AG04449 (cell line): ENCODE results near the gene AREG.

Experiments
- CTCF ChIA-PET: fragments of 350-600 bp; formaldehyde crosslinking; extraction: SDS; loops from one replicate; lab custom pipeline; 2021; ENCODE audit warnings: antibody characterized with exemption; lab: Yijun Ruan, JAX
- POLR2A ChIA-PET: fragments of 400-600, 350-600 bp; formaldehyde crosslinking; extraction: SDS; loops from one replicate; lab custom pipeline; 2020; ENCODE audit warnings: antibody characterized with exemption, inconsistent platforms; lab: Yijun Ruan, JAX
- DNase-seq: peaks from one replicate; pipeline ENCODE4 v3.0.0-alpha.2; 2010; ENCODE audit warnings: low read depth, low spot score
- H3K4me3 ChIP-seq: 2 replicates; pipeline ENCODE4 v1.5.1; 2011; ENCODE audit warnings: low read depth, mild to moderate bottlenecking, control low read depth, low read length
- CTCF ChIP-seq: IDR thresholded peaks from one replicate; pipeline ENCODE4 v1.5.1; 2011; ENCODE audit warnings: mild to moderate bottlenecking, moderate library complexity, low read length, control low read depth, inconsistent platforms; ENCODE audit not compliant: insufficient read depth; ENCODE audit errors: missing control alignments

AREG gene

GRCh38 chr4:74415602-74416300 lies 29.2 kb upstream of the AREG start:
- DNase-seq: no peak
- CTCF ChIA-PET: interaction anchor here (1.4 to 1.6 kb wide), 2 partner anchors 12 to 20 kb away, joined by 3 read pairs; no protein-coding TSS in a partner anchor
- TF ChIP-seq CTCF: no peak
- POLR2A ChIA-PET: interaction anchor here (0.9 kb wide), 1 partner anchor 10 kb away, joined by 3 read pairs; no protein-coding TSS in a partner anchor
- no peak overlapping the region for H3K4me3 ChIP-seq

GRCh38 chr4:74418063-74418670 lies 26.8 kb upstream of the AREG start:
- ChIA-PET CTCF (interaction anchor here (0.8 kb wide), 1 partner anchor 97 kb away, joined by 3 read pairs; no protein-coding TSS in a partner anchor), POLR2A (no interaction called here)
- DNase-seq: peak; percentile 29
- H3K4me3 ChIP-seq: no peak overlapping the region
- no peak for TF ChIP-seq CTCF

- CTCF ChIA-PET: interaction anchor here (0.7 kb wide), 1 partner anchor 24 kb away, joined by 4 read pairs; the partner anchor contains the start of gene AREG
- DNase-seq: no peak
- no peak overlapping the region for H3K4me3 ChIP-seq
- POLR2A ChIA-PET: no interaction called here
- no peak for TF ChIP-seq CTCF
These were observed 24.1 kb upstream of the AREG start for GRCh38 chr4:74420863-74421262.

GRCh38 chr4:74423104-74423503 lies 21.8 kb upstream of the AREG start:
- no peak for DNase-seq
- POLR2A ChIA-PET: no interaction called here
- CTCF ChIA-PET: no interaction called here
- no peak for TF ChIP-seq CTCF
- H3K4me3 ChIP-seq: no peak overlapping the region

- ChIA-PET CTCF (no interaction called here), POLR2A (no interaction called here)
- no peak for TF ChIP-seq CTCF
- H3K4me3 ChIP-seq: no peak overlapping the region
- no peak for DNase-seq
These were observed 20.8 kb upstream of the AREG start for GRCh38 chr4:74424111-74424510.

GRCh38 chr4:74426101-74426500 lies 18.8 kb upstream of the AREG start:
- no peak for TF ChIP-seq CTCF
- CTCF ChIA-PET: interaction anchor here (1.0 to 1.6 kb wide), 3 partner anchors 17 to 24 kb away, joined by 3 to 8 read pairs (median 3); partner anchors contain the start of gene AREG
- no peak overlapping the region for H3K4me3 ChIP-seq
- POLR2A ChIA-PET: interaction anchor here (0.6 to 1.2 kb wide), 2 partner anchors 10 to 114 kb away, joined by 3 read pairs; no protein-coding TSS in a partner anchor
- DNase-seq: peak; percentile 57
